Activated T-cell treated with anti-CD3 and anti-CD28 coated beads, Interleukin-2, amount 50 U/mL, for 72 hours (primary cell): Measurements from ENCODE around the gene ZNF184. TPM values are rescaled to one million over a fixed set of nuclear protein-coding genes. Genes with fewer than 3 reads are reported as not detected.

Experiments
- total RNA-seq, 2 donors: library from RNA; stranded (reverse); gene quantifications; one replicate each; pipeline ENCODE4 v1.2.3, GENCODE V29; 2022

ZNF184 gene
- total RNA-seq, 2 donors from 2014 or later = 12.3 to 13.1 TPM

Other genes starting within 250 kb of the ZNF184 start
- gene PRSS16, start 225.4 kb downstream of the ZNF184 start, total RNA-seq = 1 to 10 TPM; 5.3 to 5.6 TPM
- not detected for gene POM121L2, start 160.8 kb downstream of the ZNF184 start, total RNA-seq
- 10 to 100 TPM in 1 of 2 donors, 1 to 10 TPM in 1; 3.9 to 10.1 TPM for gene ZNF391, start 84.3 kb downstream of the ZNF184 start, total RNA-seq